ENCODE measurements around the gene B4GALT2. TPM values are rescaled to one million over a fixed set of nuclear protein-coding genes. Genes with fewer than 3 reads are reported as not detected.

Gene B4GALT2
- total RNA-seq, 4 donors from 2014 or later = 22.3 to 30.3 (median 24.7) TPM

GRCh38 chr1:43983253-43983899, 4.4 kb downstream of the B4GALT2 start:
- intact Hi-C loops (cut with DNase I) = no loop called here
- peaks cover 10 to 17% of the 10 kb centered on the region in 2 donors for H3K4me1 ChIP-seq
- no peak overlapping the region for H3K27ac ChIP-seq
- no peak for TF ChIP-seq POLR2A (IDR thresholded peaks at IDR 0.05)
- TF ChIP-seq CTCF (IDR thresholded peaks at IDR 0.05) = no peak
- 83 to 85% methylated on average over 12 of the region's 12 CpGs for WGBS, 2 donors
- no peak overlapping the region for H3K4me3 ChIP-seq (replicated peaks in 1 of 3)
- no peak for DNase-seq
- H3K27me3 ChIP-seq = no peaks in the 10 kb centered on the region
- H3K36me3 ChIP-seq = no peaks in the 10 kb centered on the region
- no peaks in the 10 kb centered on the region for H3K9me3 ChIP-seq

GRCh38 chr1:43984855-43985254, 5.8 kb downstream of the B4GALT2 start:
- H3K27me3 ChIP-seq = no peaks in the 10 kb centered on the region
- 91 to 97% methylated on average over 11 to 13 of the region's 16 CpGs for WGBS, 2 donors
- no peaks in the 10 kb centered on the region for H3K36me3 ChIP-seq
- no peaks in the 10 kb centered on the region for H3K9me3 ChIP-seq
- no peak for DNase-seq
- H3K4me1 ChIP-seq = peaks cover 4 to 9% of the 10 kb centered on the region in 2 donors
- intact Hi-C loops (cut with DNase I) = no loop called here
- H3K27ac ChIP-seq = no peak overlapping the region
- no peak overlapping the region for H3K4me3 ChIP-seq (replicated peaks in 1 of 3)
- TF ChIP-seq CTCF (IDR thresholded peaks at IDR 0.05) = no peak
- no peak for TF ChIP-seq POLR2A (IDR thresholded peaks at IDR 0.05)

GRCh38 chr1:43985984-43986595, 7.1 kb downstream of the B4GALT2 start:
- 80 to 85% methylated on average over 4 of the region's 4 CpGs for WGBS, 2 donors
- TF ChIP-seq POLR2A (IDR thresholded peaks at IDR 0.05) = no peak
- TF ChIP-seq CTCF (IDR thresholded peaks at IDR 0.05) = no peak
- Histone ChIP-seq H3K4me3 (replicated peaks in 1 of 3) (no peak overlapping the region), H3K4me1 (peaks cover 5 to 8% of the 10 kb centered on the region in 2 donors), H3K27ac (no peak overlapping the region), H3K9me3 (no peaks in the 10 kb centered on the region), H3K36me3 (no peaks in the 10 kb centered on the region), H3K27me3 (no peaks in the 10 kb centered on the region)
- intact Hi-C loops (cut with DNase I) = no loop called here
- no peak for DNase-seq

- Histone ChIP-seq H3K27me3 (no peaks in the 10 kb centered on the region), H3K27ac (no peak overlapping the region), H3K4me3 (replicated peaks in 1 of 3) (no peak overlapping the region), H3K4me1 (peaks cover 7 to 9% of the 10 kb centered on the region in 2 donors), H3K9me3 (no peaks in the 10 kb centered on the region), H3K36me3 (no peaks in the 10 kb centered on the region)
- 77 to 81% methylated on average over 6 of the region's 6 CpGs for WGBS, 2 donors
- TF ChIP-seq POLR2A (IDR thresholded peaks at IDR 0.05) (no peak), CTCF (IDR thresholded peaks at IDR 0.05) (no peak)
- intact Hi-C loops (cut with DNase I) = no loop called here
- DNase-seq = no peak
Observed at GRCh38 chr1:43986712-43987111, 7.7 kb downstream of the B4GALT2 start.

DNA sequence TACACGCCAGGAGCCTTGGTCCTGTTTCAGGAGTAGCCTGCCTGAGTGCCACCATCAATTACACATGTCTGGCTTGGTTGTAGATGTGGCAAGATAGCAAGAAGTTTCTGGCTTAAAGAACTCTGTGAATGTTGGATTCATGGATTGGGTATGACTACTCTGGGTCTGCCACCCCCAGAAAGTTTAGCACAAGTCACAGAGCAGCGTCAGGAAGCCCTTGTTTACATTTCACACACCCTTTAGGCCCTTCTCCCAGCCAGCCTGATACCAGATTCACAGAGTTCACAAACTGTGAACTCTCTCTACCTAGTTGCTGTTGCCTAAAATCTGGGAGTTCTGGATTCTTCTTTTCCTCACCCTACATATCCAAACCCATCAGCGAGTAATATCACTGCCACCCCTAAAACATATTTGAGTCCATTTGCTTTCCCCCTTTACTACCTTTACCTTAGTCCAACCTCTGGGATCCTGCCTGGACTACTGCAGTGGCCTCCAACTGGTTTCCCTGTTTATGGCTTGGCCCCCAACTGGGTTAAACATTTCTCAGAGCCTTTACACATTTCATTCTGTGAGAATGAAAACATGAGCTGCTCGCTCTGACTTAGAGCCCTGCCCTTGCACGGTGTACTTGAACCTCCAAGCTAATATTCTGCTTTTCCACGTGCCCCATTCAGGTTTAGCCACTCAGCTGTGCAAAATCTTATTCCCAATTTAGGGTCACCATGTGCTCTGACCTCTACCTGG, 8.3 kb downstream of the B4GALT2 start:
- DNase-seq = no peak
- WGBS, 2 donors = 81 to 84% methylated on average over 6 of the region's 6 CpGs
- TF ChIP-seq POLR2A (IDR thresholded peaks at IDR 0.05) = no peak
- no peak for TF ChIP-seq CTCF (IDR thresholded peaks at IDR 0.05)

More for the DNA sequence above, 8.3 kb downstream of the B4GALT2 start:
- intact Hi-C loops (cut with DNase I) = no loop called here
- no peaks in the 10 kb centered on the region for H3K36me3 ChIP-seq
- H3K4me1 ChIP-seq = peaks cover 10 to 13% of the 10 kb centered on the region in 2 donors
- H3K27ac ChIP-seq = no peak overlapping the region
- H3K9me3 ChIP-seq = no peaks in the 10 kb centered on the region
- H3K27me3 ChIP-seq = no peaks in the 10 kb centered on the region
- no peak overlapping the region for H3K4me3 ChIP-seq (replicated peaks in 1 of 3)
